CD8-positive, alpha-beta memory T cell (primary cell): ENCODE measurements around the gene COA1. TPM values are rescaled to one million over a fixed set of nuclear protein-coding genes. Genes with fewer than 3 reads are reported as not detected.
"Not testable (repeated sequence)": the region's sequence is repeated elsewhere in the genome, so short reads cannot be mapped to it uniquely, and the experiment has no call there.

Experiments used
- CTCF ChIA-PET: fragments of 350-600 bp; sonication (Branson Sonifier 250); formaldehyde crosslinking; loops from one replicate; lab custom pipeline; 2021; ENCODE audit warnings: antibody characterized with exemption; lab: Charles Lee
- POLR2A ChIA-PET: fragments of 350-600 bp; sonication (Branson Sonifier 250); formaldehyde crosslinking; loops from one replicate; lab custom pipeline; 2021; ENCODE audit warnings: antibody characterized with exemption; lab: Charles Lee
- DNase-seq, 5 donors: peaks; one replicate each; pipeline versions ENCODE4 v3.0.0 to v3.0.0-alpha.2; 2020 to 2022; ENCODE audit warnings: mixed read lengths in 1 of 5
- H3K27ac ChIP-seq: one replicate; pipeline ENCODE4 v1.7.0; 2013; ENCODE audit warnings: low read depth, mild to moderate bottlenecking, low read length, moderate library complexity
- H3K27me3 ChIP-seq: 2 replicates; pipeline ENCODE4 v1.7.0; 2013; ENCODE audit warnings: low read length, mild to moderate bottlenecking; ENCODE audit not compliant: insufficient read depth, poor library complexity, severe bottlenecking
- H3K36me3 ChIP-seq: 2 replicates; pipeline ENCODE4 v1.7.0; 2013; ENCODE audit warnings: mild to moderate bottlenecking, low read length, moderate library complexity; ENCODE audit not compliant: insufficient read depth
- H3K4me1 ChIP-seq: 2 replicates; pipeline ENCODE4 v1.7.0; 2013; ENCODE audit warnings: mild to moderate bottlenecking, low read length, moderate library complexity; ENCODE audit not compliant: insufficient read depth
- H3K4me3 ChIP-seq: 2 replicates; pipeline ENCODE4 v1.7.0; 2013; ENCODE audit warnings: mild to moderate bottlenecking, low read length
- H3K9me3 ChIP-seq: 2 replicates; pipeline ENCODE4 v1.7.0; 2013; ENCODE audit warnings: mild to moderate bottlenecking, low read length
- H3K27ac Mint-ChIP-seq, 8 donors: one replicate each; pipeline ENCODE4 v1.8.0; 2020 to 2021; ENCODE audit warnings: mixed read lengths in 8 of 8, mild to moderate bottlenecking in 6 of 8, inconsistent platforms in 3 of 8, moderate library complexity in 3 of 8
- H3K27me3 Mint-ChIP-seq, 2 donors: one replicate each; pipeline ENCODE4 v1.8.0; 2020 to 2021; ENCODE audit warnings: mixed read lengths in 2 of 2, mild to moderate bottlenecking in 1 of 2, moderate library complexity in 1 of 2
- H3K36me3 Mint-ChIP-seq, 3 donors: one replicate each; pipeline ENCODE4 v1.8.0; 2020 to 2021; ENCODE audit warnings: mixed read lengths in 3 of 3, inconsistent platforms in 1 of 3, mild to moderate bottlenecking in 1 of 3
- H3K4me1 Mint-ChIP-seq, 3 donors: one replicate each; pipeline ENCODE4 v1.8.0; 2020 to 2021; ENCODE audit warnings: mixed read lengths in 3 of 3, inconsistent platforms in 1 of 3, mild to moderate bottlenecking in 1 of 3
- H3K4me3 Mint-ChIP-seq, 7 donors: one replicate each; pipeline ENCODE4 v1.8.0; 2020 to 2021; ENCODE audit warnings: mixed read lengths in 7 of 7, mild to moderate bottlenecking in 6 of 7, moderate library complexity in 4 of 7, inconsistent platforms in 2 of 7
- H3K9me3 Mint-ChIP-seq, 5 donors: one replicate each; pipeline ENCODE4 v1.8.0; 2020 to 2022; ENCODE audit warnings: mixed read lengths in 5 of 5, mild to moderate bottlenecking in 3 of 5, moderate library complexity in 2 of 5, inconsistent platforms in 1 of 5
- polyA plus RNA-seq: library from polyadenylated mRNA; unstranded; fragments of 300-500 nt; fragmentation: Illumina TruSeq; gene quantifications from one replicate; pipeline ENCODE4 v1.2.3, GENCODE V29; 2021
- total RNA-seq, 2 experiments: library from RNA; stranded (reverse); gene quantifications; one replicate each; pipeline ENCODE4 v1.2.3, GENCODE V29; 2021

COA1 gene
- total and polyA plus RNA-seq, 3 experiments from 2014 or later = 68.9 to 81.6 (median 75.9) TPM

DNA sequence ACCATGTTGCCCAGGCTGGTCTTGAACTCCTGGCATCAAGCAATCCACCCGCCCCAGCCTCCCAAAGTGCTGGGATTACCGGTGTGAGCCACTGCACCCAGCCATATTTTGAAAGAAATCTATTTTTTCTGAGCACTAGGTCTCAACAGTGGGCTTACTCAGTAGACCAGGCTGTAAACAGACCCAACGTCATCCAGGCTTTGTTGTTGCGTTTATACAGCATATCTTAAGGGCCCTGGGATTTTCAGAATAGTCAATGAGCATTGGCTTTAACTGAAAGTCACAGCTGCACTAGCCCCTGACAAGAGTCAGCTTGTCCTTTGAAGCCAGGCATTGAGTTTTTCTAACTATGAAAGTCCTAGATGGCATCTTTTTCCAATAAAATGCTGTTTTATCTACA is 96.6 kb downstream of the COA1 start:
- Mint-ChIP-seq H3K4me3 (peak overlapping the region in 4 of 7 donors; percentile 30 to 75 (median 48)), H3K27ac (peak overlapping the region; percentile 74 to 96 (median 89)), H3K27me3 (peaks cover 0 to 1% of the 10 kb centered on the region in 2 donors), H3K9me3 (no peaks in the 10 kb centered on the region), H3K36me3 (peaks cover 24 to 89% (median 28%) of the 10 kb centered on the region in 3 donors), H3K4me1 (peaks cover 32 to 100% (median 88%) of the 10 kb centered on the region in 3 donors)
- peaks cover 14% of the 10 kb centered on the region for H3K36me3 ChIP-seq
- ChIA-PET POLR2A (interaction anchor here (0.6 to 1.1 kb wide), 3 partner anchors 10 to 50 kb away, joined by 3 to 7 read pairs (median 3); partner anchors contain the start of gene STK17A), CTCF (interaction anchor here (1.2 to 2.8 kb wide), 5 partner anchors 8 to 67 kb away, joined by 3 to 18 read pairs (median 5); partner anchors contain the start of gene STK17A)
- no peak overlapping the region for H3K27ac ChIP-seq
- DNase-seq = no peak
- H3K27me3 ChIP-seq = no peaks in the 10 kb centered on the region
- no peaks in the 10 kb centered on the region for H3K9me3 ChIP-seq
- H3K4me1 ChIP-seq = peaks cover 90% of the 10 kb centered on the region
- H3K4me3 ChIP-seq = no peak overlapping the region

DNA sequence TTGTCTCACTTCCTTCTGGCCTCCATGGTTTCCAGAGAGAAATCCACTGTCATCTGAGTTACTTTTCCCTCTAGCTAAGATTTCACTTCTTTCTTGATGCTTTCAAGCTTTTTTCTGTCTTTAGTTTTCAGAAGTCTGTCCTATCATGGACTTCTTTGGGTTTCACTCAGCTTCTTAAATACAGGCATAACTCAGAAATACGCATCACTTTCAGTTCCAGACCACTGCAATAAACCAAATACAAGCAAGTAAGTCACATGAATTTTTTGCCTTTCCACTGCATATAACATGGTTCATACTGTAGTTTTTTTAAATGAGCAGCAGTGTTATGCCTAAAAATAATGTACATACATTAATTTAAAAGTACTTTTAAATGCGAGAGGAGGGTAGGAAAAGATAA is 97.8 kb downstream of the COA1 start:
- peak in 1 of 5 donors; percentile 54 for DNase-seq
- peaks cover 0 to 1% of the 10 kb centered on the region in 2 donors for H3K27me3 Mint-ChIP-seq
- POLR2A ChIA-PET = interaction anchor here (0.7 kb wide), 1 partner anchor 12 kb away, joined by 4 read pairs; no protein-coding TSS in a partner anchor
- Histone ChIP-seq H3K4me1 (peaks cover 90% of the 10 kb centered on the region), H3K9me3 (no peaks in the 10 kb centered on the region), H3K36me3 (peaks cover 11% of the 10 kb centered on the region), H3K27me3 (no peaks in the 10 kb centered on the region), H3K4me3 (no peak overlapping the region), H3K27ac (no peak overlapping the region)
- CTCF ChIA-PET = interaction anchor here (0.9 to 2.8 kb wide), 5 partner anchors 9 to 68 kb away, joined by 4 to 18 read pairs (median 5); partner anchors contain the start of gene STK17A
- H3K36me3 Mint-ChIP-seq = peaks cover 27 to 88% (median 31%) of the 10 kb centered on the region in 3 donors
- peak overlapping the region; percentile 74 to 96 (median 89) for H3K27ac Mint-ChIP-seq
- peak overlapping the region; percentile 12 to 75 (median 57) for H3K4me3 Mint-ChIP-seq
- H3K9me3 Mint-ChIP-seq = no peaks in the 10 kb centered on the region
- H3K4me1 Mint-ChIP-seq = peaks cover 20 to 100% (median 88%) of the 10 kb centered on the region in 3 donors

DNA sequence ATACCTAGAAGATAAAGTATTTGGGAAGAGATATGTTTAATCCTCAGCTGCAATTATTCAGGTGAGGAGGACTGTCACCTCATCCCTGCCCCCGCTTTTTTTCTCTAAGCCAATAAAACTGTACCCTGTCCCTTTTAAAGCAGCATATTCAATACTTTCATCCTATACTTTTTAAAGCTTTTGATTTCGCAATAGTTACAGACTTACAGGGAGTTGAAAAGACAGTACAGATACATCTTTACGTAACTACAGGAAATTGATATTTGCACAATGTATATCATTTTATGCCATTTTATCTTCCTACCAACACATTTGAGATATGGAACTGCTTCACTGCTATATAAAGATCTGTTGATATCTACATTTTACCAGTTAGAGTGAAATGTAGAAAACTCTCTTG is 98.8 kb downstream of the COA1 start:
- DNase-seq = no peak
- no peak overlapping the region for H3K27ac ChIP-seq
- H3K27me3 Mint-ChIP-seq = peaks cover 0 to 3% of the 10 kb centered on the region in 2 donors
- H3K27me3 ChIP-seq = no peaks in the 10 kb centered on the region
- CTCF ChIA-PET = interaction anchor here (0.8 to 2.2 kb wide), 3 partner anchors 19 to 48 kb away, joined by 4 to 12 read pairs (median 6); partner anchors contain the start of gene STK17A
- H3K4me1 ChIP-seq = peaks cover 93% of the 10 kb centered on the region
- H3K4me3 ChIP-seq = no peak overlapping the region
- H3K36me3 ChIP-seq = peaks cover 15% of the 10 kb centered on the region
- H3K9me3 Mint-ChIP-seq = peaks cover 0 to under 1% (median 0%) of the 10 kb centered on the region in 5 donors
- peaks cover 31 to 89% (median 33%) of the 10 kb centered on the region in 3 donors for H3K36me3 Mint-ChIP-seq
- POLR2A ChIA-PET = interaction anchor here (0.8 to 1.7 kb wide), 3 partner anchors 10 to 47 kb away, joined by 3 to 6 read pairs (median 5); partner anchors contain the start of gene STK17A
- peaks cover 9 to 100% (median 89%) of the 10 kb centered on the region in 3 donors for H3K4me1 Mint-ChIP-seq
- peak overlapping the region; percentile 74 to 96 (median 87) for H3K27ac Mint-ChIP-seq
- H3K9me3 ChIP-seq = no peaks in the 10 kb centered on the region
- peak overlapping the region in 5 of 7 donors; percentile 29 to 75 (median 66) for H3K4me3 Mint-ChIP-seq

DNA sequence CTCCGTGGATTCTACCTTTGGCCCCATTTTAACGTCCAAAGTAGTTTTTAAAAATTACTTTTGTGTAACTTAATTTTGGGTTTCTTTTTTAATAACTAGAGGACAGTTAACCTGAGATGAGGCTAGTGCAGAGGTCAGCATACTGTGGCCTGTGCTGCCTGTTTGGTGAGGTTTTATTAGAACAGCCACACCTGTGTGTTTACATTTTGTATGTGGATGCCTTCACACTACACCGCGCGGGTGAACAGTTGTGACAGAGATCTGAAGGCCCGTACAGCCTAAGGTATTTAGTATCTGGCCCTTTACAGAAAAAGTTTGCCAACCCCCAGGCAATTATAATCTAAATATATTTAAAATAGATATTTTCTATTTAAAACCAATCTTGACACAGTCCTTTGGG is 99.5 kb downstream of the COA1 start:
- peaks cover 17% of the 10 kb centered on the region for H3K36me3 ChIP-seq
- peak overlapping the region in 7 of 8 donors; percentile 25 to 94 (median 88) for H3K27ac Mint-ChIP-seq
- CTCF ChIA-PET = interaction anchor here (0.8 to 2.1 kb wide), 5 partner anchors 9 to 70 kb away, joined by 3 to 12 read pairs (median 4); partner anchors contain the start of gene STK17A
- H3K4me3 Mint-ChIP-seq = peak overlapping the region in 6 of 7 donors; percentile 27 to 70 (median 39)
- H3K4me3 ChIP-seq = no peak overlapping the region
- H3K4me1 ChIP-seq = peaks cover 95% of the 10 kb centered on the region
- H3K9me3 ChIP-seq = no peaks in the 10 kb centered on the region
- H3K27ac ChIP-seq = no peak overlapping the region
- peaks cover 3 to 100% (median 91%) of the 10 kb centered on the region in 3 donors for H3K4me1 Mint-ChIP-seq
- H3K9me3 Mint-ChIP-seq = peaks cover 0 to 2% (median 0%) of the 10 kb centered on the region in 5 donors
- POLR2A ChIA-PET = interaction anchor here (0.8 to 1.7 kb wide), 3 partner anchors 10 to 47 kb away, joined by 3 to 6 read pairs (median 5); partner anchors contain the start of gene STK17A
- peaks cover 0 to 4% of the 10 kb centered on the region in 2 donors for H3K27me3 Mint-ChIP-seq
- H3K27me3 ChIP-seq = no peaks in the 10 kb centered on the region
- no peak for DNase-seq
- peaks cover 31 to 91% (median 34%) of the 10 kb centered on the region in 3 donors for H3K36me3 Mint-ChIP-seq

DNA sequence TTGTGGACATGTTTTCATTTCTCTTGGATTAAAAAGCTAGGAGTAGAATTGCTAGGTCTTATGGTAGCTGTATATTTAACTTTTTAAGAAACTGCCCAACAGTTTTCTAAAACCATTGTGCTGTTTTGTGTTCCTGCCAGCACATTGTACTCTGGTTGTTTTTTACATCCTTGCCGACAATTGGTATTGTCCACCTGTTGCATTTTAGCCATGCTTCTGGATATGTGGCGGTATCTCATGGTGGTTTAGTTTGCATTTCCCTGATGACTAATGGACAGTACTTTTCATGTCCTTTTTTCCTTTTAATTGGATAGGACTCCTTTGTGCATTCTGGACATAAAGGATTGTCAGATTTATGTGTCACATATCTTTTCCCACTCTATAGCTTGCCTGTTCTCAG is 100.9 kb downstream of the COA1 start:
- Histone ChIP-seq H3K36me3 (peaks cover 27% of the 10 kb centered on the region), H3K9me3 (no peaks in the 10 kb centered on the region), H3K27me3 (no peaks in the 10 kb centered on the region), H3K4me3 (no peak overlapping the region), H3K27ac (no peak overlapping the region), H3K4me1 (peaks cover 94% of the 10 kb centered on the region)
- ChIA-PET POLR2A (interaction anchor here (0.6 to 1.3 kb wide), 5 partner anchors 17 to 71 kb away, joined by 3 to 6 read pairs (median 3); partner anchors contain the start of gene STK17A), CTCF (interaction anchor here (0.7 to 4.0 kb wide), 4 partner anchors 10 to 71 kb away, joined by 3 to 44 read pairs (median 4); partner anchors contain the start of gene STK17A)
- peaks cover 22 to 89% (median 37%) of the 10 kb centered on the region in 3 donors for H3K36me3 Mint-ChIP-seq
- DNase-seq = no peak
- peaks cover 0 to 4% of the 10 kb centered on the region in 2 donors for H3K27me3 Mint-ChIP-seq
- H3K4me3 Mint-ChIP-seq = peak overlapping the region in 3 of 7 donors; percentile 33 to 70 (median 45)
- peaks cover 0 to 100% (median 91%) of the 10 kb centered on the region in 3 donors for H3K4me1 Mint-ChIP-seq
- peaks cover 0 to 2% (median 0%) of the 10 kb centered on the region in 5 donors for H3K9me3 Mint-ChIP-seq
- peak overlapping the region in 7 of 8 donors; percentile 62 to 94 (median 88) for H3K27ac Mint-ChIP-seq

DNA sequence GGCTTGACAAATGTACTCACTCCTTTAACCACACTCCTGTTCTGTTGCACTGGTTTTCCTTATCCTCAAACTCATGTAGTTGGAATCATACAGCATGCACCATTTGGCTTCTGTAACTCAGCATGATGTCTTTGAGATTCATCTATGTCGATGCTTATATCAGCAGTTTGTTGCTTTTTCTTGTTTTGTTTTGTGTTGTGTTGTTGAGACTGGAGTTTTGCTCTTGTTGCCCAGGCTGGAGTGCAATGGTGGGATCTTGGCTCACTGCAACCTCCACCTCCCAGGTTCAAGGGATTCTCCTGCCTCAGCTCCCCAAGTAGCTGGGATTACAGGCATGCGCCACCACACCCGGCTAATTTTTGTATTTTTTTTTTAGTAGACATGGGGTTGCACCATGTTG is 101.5 kb downstream of the COA1 start:
- H3K9me3 ChIP-seq, H3K27me3 Mint-ChIP-seq, H3K4me3 ChIP-seq, H3K27ac ChIP-seq, H3K27me3 ChIP-seq, DNase-seq, H3K9me3 Mint-ChIP-seq: not testable (repeated sequence)
- POLR2A ChIA-PET = interaction anchor here (0.9 to 1.3 kb wide), 2 partner anchors 21 to 72 kb away, joined by 3 to 6 read pairs; no protein-coding TSS in a partner anchor
- H3K36me3 Mint-ChIP-seq = peaks cover 22 to 87% (median 37%) of the 10 kb centered on the region in 3 donors
- CTCF ChIA-PET = interaction anchor here (1.0 to 4.0 kb wide), 2 partner anchors 44 to 72 kb away, joined by 3 to 44 read pairs; partner anchors contain the start of gene STK17A
- Histone ChIP-seq H3K4me1 (peaks cover 94% of the 10 kb centered on the region), H3K36me3 (peaks cover 27% of the 10 kb centered on the region)
- peak overlapping the region in 7 of 8 donors; percentile 53 to 92 (median 83) for H3K27ac Mint-ChIP-seq
- H3K4me3 Mint-ChIP-seq = peak overlapping the region in 4 of 7 donors; percentile 3 to 48 (median 26)
- H3K4me1 Mint-ChIP-seq = peaks cover 0 to 100% (median 91%) of the 10 kb centered on the region in 3 donors

DNA sequence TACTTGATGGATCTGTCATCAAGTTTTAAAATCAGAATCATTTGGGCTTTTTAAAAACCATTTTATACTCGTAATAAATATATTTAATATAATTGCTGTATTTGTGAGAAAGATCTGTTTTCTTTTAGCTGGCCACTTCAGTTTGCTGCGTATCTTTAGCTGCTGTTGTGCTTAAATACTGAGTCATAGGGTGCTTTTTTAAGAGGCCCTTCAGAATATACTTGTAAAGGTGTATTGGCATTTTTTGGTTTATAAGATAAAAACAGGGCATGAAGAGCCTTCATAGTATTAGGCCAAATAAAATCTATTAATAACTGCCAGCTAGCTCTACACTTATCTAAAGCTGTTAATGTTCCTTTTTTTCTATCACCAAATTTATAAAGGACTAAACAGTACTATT is 102.6 kb downstream of the COA1 start:
- CTCF ChIA-PET = interaction anchor here (1.2 to 4.0 kb wide), 4 partner anchors 13 to 74 kb away, joined by 3 to 44 read pairs (median 6); partner anchors contain the start of gene STK17A
- H3K4me1 Mint-ChIP-seq = peaks cover 0 to 100% (median 91%) of the 10 kb centered on the region in 3 donors

More for the DNA sequence above, 102.6 kb downstream of the COA1 start:
- peaks cover 0 to 2% (median 0%) of the 10 kb centered on the region in 5 donors for H3K9me3 Mint-ChIP-seq
- Histone ChIP-seq H3K4me3 (no peak overlapping the region), H3K36me3 (peaks cover 27% of the 10 kb centered on the region), H3K27me3 (no peaks in the 10 kb centered on the region), H3K4me1 (peaks cover 94% of the 10 kb centered on the region), H3K27ac (no peak overlapping the region), H3K9me3 (no peaks in the 10 kb centered on the region)
- POLR2A ChIA-PET = interaction anchor here (0.5 to 2.5 kb wide), 7 partner anchors 13 to 44 kb away, joined by 3 to 21 read pairs (median 4); partner anchors contain the start of gene STK17A
- peaks cover 18 to 88% (median 34%) of the 10 kb centered on the region in 3 donors for H3K36me3 Mint-ChIP-seq
- DNase-seq = no peak
- peaks cover 0 to 3% of the 10 kb centered on the region in 2 donors for H3K27me3 Mint-ChIP-seq
- H3K4me3 Mint-ChIP-seq = peak overlapping the region in 4 of 7 donors; percentile 14 to 54 (median 34)
- peak overlapping the region in 7 of 8 donors; percentile 25 to 93 (median 77) for H3K27ac Mint-ChIP-seq
